Measurements from ENCODE around the gene ADGRG7.

ADGRG7 gene

GRCh38 chr3:100602506-100603444 lies 6.6 kb upstream of the ADGRG7 start:
- H2AFZ ChIP-seq (ENCODE audit: low read depth) = no peak overlapping the region
- H3K4me1 ChIP-seq (ENCODE audit: low read depth, poor library complexity, severe bottlenecking) = no peaks in the 10 kb centered on the region
- H3K4me3 ChIP-seq (IDR thresholded peaks at IDR 0.05; ENCODE audit: insufficient read depth, low read depth, low read length) = no peak overlapping the region
- no peak for TF ChIP-seq CTCF (conservative IDR thresholded peaks at IDR 0.05; ENCODE audit: low read depth, low read length)
- no peaks in the 10 kb centered on the region for H3K36me3 ChIP-seq (ENCODE audit: insufficient read depth)
- H3K27me3 ChIP-seq (ENCODE audit: insufficient read depth, low read depth) = no peaks in the 10 kb centered on the region
- no peak overlapping the region for H3K4me2 ChIP-seq
- no peak overlapping the region for H3K27ac ChIP-seq
- no peaks in the 10 kb centered on the region for H4K20me1 ChIP-seq (ENCODE audit: insufficient read depth)
- no peak overlapping the region for H3K9ac ChIP-seq
- H3K79me2 ChIP-seq (ENCODE audit: insufficient read depth, low read depth) = no peaks in the 10 kb centered on the region

GRCh38 chr3:100603469-100603868 lies 5.9 kb upstream of the ADGRG7 start:
- H3K79me2 ChIP-seq (ENCODE audit: insufficient read depth, low read depth) = no peaks in the 10 kb centered on the region
- no peak overlapping the region for H3K4me3 ChIP-seq (IDR thresholded peaks at IDR 0.05; ENCODE audit: insufficient read depth, low read depth, low read length)
- TF ChIP-seq CTCF (conservative IDR thresholded peaks at IDR 0.05; ENCODE audit: low read depth, low read length) = no peak
- H3K27ac ChIP-seq = no peak overlapping the region
- no peaks in the 10 kb centered on the region for H3K27me3 ChIP-seq (ENCODE audit: insufficient read depth, low read depth)
- no peak overlapping the region for H3K4me2 ChIP-seq
- H4K20me1 ChIP-seq (ENCODE audit: insufficient read depth) = no peaks in the 10 kb centered on the region
- H3K9ac ChIP-seq = no peak overlapping the region
- H2AFZ ChIP-seq (ENCODE audit: low read depth) = no peak overlapping the region
- no peaks in the 10 kb centered on the region for H3K4me1 ChIP-seq (ENCODE audit: low read depth, poor library complexity, severe bottlenecking)
- H3K36me3 ChIP-seq (ENCODE audit: insufficient read depth) = no peaks in the 10 kb centered on the region

GRCh38 chr3:100605358-100605757 lies 4.0 kb upstream of the ADGRG7 start:
- Histone ChIP-seq H3K9ac (no peak overlapping the region), H3K4me2 (no peak overlapping the region), H3K27ac (no peak overlapping the region), H3K4me3 (IDR thresholded peaks at IDR 0.05; ENCODE audit: insufficient read depth, low read depth, low read length) (no peak overlapping the region), H4K20me1 (ENCODE audit: insufficient read depth) (no peaks in the 10 kb centered on the region), H3K27me3 (ENCODE audit: insufficient read depth, low read depth) (no peaks in the 10 kb centered on the region), H3K79me2 (ENCODE audit: insufficient read depth, low read depth) (no peaks in the 10 kb centered on the region), H2AFZ (ENCODE audit: low read depth) (no peak overlapping the region), H3K4me1 (ENCODE audit: low read depth, poor library complexity, severe bottlenecking) (no peaks in the 10 kb centered on the region), H3K36me3 (ENCODE audit: insufficient read depth) (no peaks in the 10 kb centered on the region)
- no peak for TF ChIP-seq CTCF (conservative IDR thresholded peaks at IDR 0.05; ENCODE audit: low read depth, low read length)

GRCh38 chr3:100606894-100607512 lies 2.4 kb upstream of the ADGRG7 start:
- Histone ChIP-seq H3K4me2 (no peak overlapping the region), H3K4me3 (IDR thresholded peaks at IDR 0.05; ENCODE audit: insufficient read depth, low read depth, low read length) (no peak overlapping the region), H3K36me3 (ENCODE audit: insufficient read depth) (no peaks in the 10 kb centered on the region), H3K79me2 (ENCODE audit: insufficient read depth, low read depth) (no peaks in the 10 kb centered on the region), H3K9ac (no peak overlapping the region), H3K4me1 (ENCODE audit: low read depth, poor library complexity, severe bottlenecking) (no peaks in the 10 kb centered on the region), H4K20me1 (ENCODE audit: insufficient read depth) (no peaks in the 10 kb centered on the region), H3K27me3 (ENCODE audit: insufficient read depth, low read depth) (no peaks in the 10 kb centered on the region), H2AFZ (ENCODE audit: low read depth) (no peak overlapping the region), H3K27ac (no peak overlapping the region)
- no peak for TF ChIP-seq CTCF (conservative IDR thresholded peaks at IDR 0.05; ENCODE audit: low read depth, low read length)
